OCI-LY7 (cell line): ENCODE measurements around the gene HAUS6. TPM values are rescaled to one million over a fixed set of nuclear protein-coding genes. Genes with fewer than 3 reads are reported as not detected.

Experiments used
- BruUV-seq: library from RNA; stranded (reverse); fragments of 400-500 nt; replicated peaks from 2 replicates; lab custom pipeline; 2021; lab: Mats Ljungman, UMichigan
- CTCF ChIA-PET: fragments of 300-600 bp; sonication (Branson Sonifier 250); formaldehyde crosslinking; loops from one replicate; lab custom pipeline; 2022; ENCODE audit warnings: antibody characterized with exemption; ENCODE audit not compliant: unreplicated experiment; lab: Charles Lee
- POLR2A ChIA-PET: fragments of 300-600 bp; sonication (Branson Sonifier 250); formaldehyde crosslinking; loops from one replicate; lab custom pipeline; 2022; ENCODE audit warnings: antibody characterized with exemption; lab: Charles Lee
- DNase-seq: peaks from one replicate; pipeline ENCODE4 v3.0.0-alpha.2; 2015; ENCODE audit warnings: low spot score
- H2AFZ ChIP-seq: fragments of 200-600 bp; sonication (generic), shearing (Covaris generic); 2 replicates; pipeline ENCODE4 v1.6.1; 2014; ENCODE audit warnings: mild to moderate bottlenecking, antibody characterized with exemption, low read length, moderate library complexity
- H3K27ac ChIP-seq: fragments of 200-600 bp; sonication (generic); 2 replicates; pipeline ENCODE4 v1.5.1; 2014; ENCODE audit warnings: mixed run types, low read depth, mild to moderate bottlenecking, moderate library complexity, low read length, inconsistent platforms; ENCODE audit not compliant: poor library complexity, severe bottlenecking
- H3K36me3 ChIP-seq: fragments of 200-600 bp; sonication (generic); 2 replicates; pipeline ENCODE4 v1.6.1; 2014; ENCODE audit warnings: mild to moderate bottlenecking, antibody characterized with exemption, low read length, moderate library complexity, mixed read lengths; ENCODE audit not compliant: insufficient read depth
- H3K4me1 ChIP-seq: fragments of 200-600 bp; sonication (generic); 2 replicates; pipeline ENCODE4 v1.5.1; 2014; ENCODE audit warnings: mild to moderate bottlenecking, low read length; ENCODE audit not compliant: insufficient read depth, poor library complexity, severe bottlenecking
- H3K4me2 ChIP-seq: fragments of 200-600 bp; sonication (generic); 2 replicates; pipeline ENCODE4 v1.6.1; 2014; ENCODE audit warnings: mild to moderate bottlenecking, low read length
- H3K4me3 ChIP-seq: fragments of 200-600 bp; sonication (generic); 2 replicates; pipeline ENCODE4 v1.5.1; 2014; ENCODE audit warnings: mild to moderate bottlenecking, low read depth, low read length; ENCODE audit not compliant: poor library complexity, severe bottlenecking
- H3K79me2 ChIP-seq: fragments of 200-600 bp; sonication (generic); 2 replicates; pipeline ENCODE4 v1.6.1; 2016; ENCODE audit warnings: low read depth, mild to moderate bottlenecking, low read length, moderate library complexity, mixed read lengths; ENCODE audit not compliant: insufficient read depth
- H3K9me2 ChIP-seq: fragments of 200-600 bp; sonication (generic); 2 replicates; pipeline ENCODE4 v1.6.1; 2016; ENCODE audit warnings: mild to moderate bottlenecking, low read length, mixed read lengths; ENCODE audit not compliant: insufficient read depth
- H3K9me3 ChIP-seq: fragments of 200-600 bp; sonication (generic); 2 replicates; pipeline ENCODE4 v1.6.1; 2014; ENCODE audit warnings: mild to moderate bottlenecking, mixed run types, low read length, mixed read lengths
- H4K20me1 ChIP-seq: fragments of 200-600 bp; sonication (generic); 2 replicates; pipeline ENCODE4 v1.6.1; 2014; ENCODE audit warnings: mild to moderate bottlenecking, antibody characterized with exemption, low read length, moderate library complexity, mixed read lengths; ENCODE audit not compliant: insufficient read depth
- EZH2phosphoT487 ChIP-seq: fragments of 200-600 bp; sonication (generic); IDR thresholded peaks from 2 replicates; pipeline ENCODE4 v1.6.1; 2018; ENCODE audit warnings: low read depth, borderline replicate concordance, mild to moderate bottlenecking, mixed run types, antibody characterized with exemption, low read length, moderate library complexity, mixed read lengths
- intact Hi-C: fragments of 100-400 bp; cut with micrococcal nuclease; formaldehyde crosslinking; loops from one replicate; pipeline ENCODE4 v1.10.0; 2022; ENCODE audit not compliant: unreplicated experiment
- total RNA-seq, 2 experiments: library from RNA; depleted of rRNA in 1 of 2; stranded (reverse); fragments of >200 nt in 1 of 2; shearing (Covaris generic) in 1 of 2; gene quantifications; 2 replicates each; pipeline ENCODE4 v1.2.3, GENCODE V29; 2014 to 2022
- TF ChIP-seq, protein P1 (sequence below): fragments of 200-600 bp; sonication (generic); conservative IDR thresholded peaks from 2 replicates; pipeline ENCODE4 v1.5.1; 2014; ENCODE audit warnings: mild to moderate bottlenecking, antibody characterized with exemption, low read length, moderate library complexity, mixed read lengths

The HAUS6 gene
- total RNA-seq, 2 experiments from 2014 or later: 25.7 to 31.5 TPM

DNA sequence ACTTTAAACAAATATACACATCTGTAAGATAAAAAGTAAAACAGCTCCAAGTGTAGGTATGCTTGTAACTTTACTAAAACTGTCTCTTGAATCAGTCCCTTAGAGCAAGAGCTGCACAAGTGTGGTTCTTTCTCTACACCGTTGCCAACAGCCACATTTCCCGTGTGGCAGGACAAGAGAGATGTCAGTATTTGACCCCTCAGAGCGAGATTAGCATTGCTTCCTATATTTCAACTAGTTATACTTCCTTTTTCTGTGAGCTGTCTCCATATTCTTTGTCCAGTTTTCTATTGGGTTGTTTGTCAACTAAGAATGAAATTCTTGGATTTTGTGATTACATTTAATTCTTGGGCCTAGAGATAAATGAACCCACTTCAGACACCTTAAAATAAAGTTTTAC lies 16.5 kb upstream of the HAUS6 start:
- Histone ChIP-seq H3K4me1 (peaks cover 3% of the 10 kb centered on the region), H2AFZ (no peak overlapping the region), H3K9me3 (no peaks in the 10 kb centered on the region), H3K36me3 (0 out of 2 replicates have a peak, but pooled peaks cover 9% of the 10 kb centered on the region), H4K20me1 (no peaks in the 10 kb centered on the region), H3K4me2 (no peak overlapping the region), H3K9me2 (no peaks in the 10 kb centered on the region), H3K79me2 (no peaks in the 10 kb centered on the region), H3K27ac (no peak overlapping the region), H3K4me3 (no peak overlapping the region)
- ChIA-PET CTCF (no interaction called here), POLR2A (interaction anchor here (0.7 to 1.4 kb wide), 2 partner anchors 11 kb away, joined by 3 to 5 read pairs; no protein-coding TSS in a partner anchor)
- BruUV-seq: no TSS peak
- intact Hi-C loops: no loop called here
- DNase-seq: no peak
- TF ChIP-seq EZH2phosphoT487: no peak
- TF ChIP-seq, protein P1, sequence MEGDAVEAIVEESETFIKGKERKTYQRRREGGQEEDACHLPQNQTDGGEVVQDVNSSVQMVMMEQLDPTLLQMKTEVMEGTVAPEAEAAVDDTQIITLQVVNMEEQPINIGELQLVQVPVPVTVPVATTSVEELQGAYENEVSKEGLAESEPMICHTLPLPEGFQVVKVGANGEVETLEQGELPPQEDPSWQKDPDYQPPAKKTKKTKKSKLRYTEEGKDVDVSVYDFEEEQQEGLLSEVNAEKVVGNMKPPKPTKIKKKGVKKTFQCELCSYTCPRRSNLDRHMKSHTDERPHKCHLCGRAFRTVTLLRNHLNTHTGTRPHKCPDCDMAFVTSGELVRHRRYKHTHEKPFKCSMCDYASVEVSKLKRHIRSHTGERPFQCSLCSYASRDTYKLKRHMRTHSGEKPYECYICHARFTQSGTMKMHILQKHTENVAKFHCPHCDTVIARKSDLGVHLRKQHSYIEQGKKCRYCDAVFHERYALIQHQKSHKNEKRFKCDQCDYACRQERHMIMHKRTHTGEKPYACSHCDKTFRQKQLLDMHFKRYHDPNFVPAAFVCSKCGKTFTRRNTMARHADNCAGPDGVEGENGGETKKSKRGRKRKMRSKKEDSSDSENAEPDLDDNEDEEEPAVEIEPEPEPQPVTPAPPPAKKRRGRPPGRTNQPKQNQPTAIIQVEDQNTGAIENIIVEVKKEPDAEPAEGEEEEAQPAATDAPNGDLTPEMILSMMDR: no peak

DNA sequence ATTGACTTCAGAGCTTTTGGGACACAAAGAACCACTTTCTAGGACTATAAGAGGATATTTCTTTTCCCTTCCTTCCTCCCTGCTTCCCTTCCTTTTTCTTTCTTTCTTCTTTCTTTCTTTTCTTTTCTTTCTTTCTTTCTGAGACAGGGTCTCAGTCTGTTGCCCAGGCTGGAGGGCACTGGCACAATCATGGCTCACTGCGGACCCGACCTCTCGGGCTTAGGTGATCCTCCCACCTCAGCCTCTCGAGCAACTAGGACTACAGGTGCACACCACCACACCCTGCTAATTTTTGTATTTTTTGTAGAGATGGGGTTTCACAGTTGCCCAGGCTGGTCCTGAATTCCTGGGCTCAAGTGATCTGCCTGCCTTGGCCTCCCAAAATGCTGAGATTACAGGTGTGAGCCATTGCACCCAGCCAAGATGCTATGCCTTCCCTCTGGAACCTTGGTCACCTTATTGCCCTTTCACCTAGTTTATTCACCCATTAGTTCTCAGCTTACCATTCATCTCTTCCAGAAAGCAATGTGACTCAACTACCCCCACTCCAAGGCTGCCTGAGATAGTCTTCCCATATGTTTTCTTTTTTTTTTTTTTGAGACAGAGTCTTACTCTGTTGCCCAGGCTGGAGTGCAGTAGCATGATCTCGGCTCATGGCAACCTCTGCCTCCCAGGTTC lies 14.5 kb upstream of the HAUS6 start:
- H2AFZ ChIP-seq: no peak overlapping the region
- H3K27ac ChIP-seq: no peak overlapping the region
- no peaks in the 10 kb centered on the region for H3K79me2 ChIP-seq
- CTCF ChIA-PET: no interaction called here
- H3K9me3 ChIP-seq: no peaks in the 10 kb centered on the region
- no peaks in the 10 kb centered on the region for H3K9me2 ChIP-seq
- no peaks in the 10 kb centered on the region for H3K4me1 ChIP-seq
- H3K36me3 ChIP-seq: 0 out of 2 replicates have a peak, but pooled peaks cover 9% of the 10 kb centered on the region
- intact Hi-C loops: no loop called here
- H3K4me3 ChIP-seq: no peak overlapping the region
- H3K4me2 ChIP-seq: no peak overlapping the region
- DNase-seq: no peak
- POLR2A ChIA-PET: no interaction called here
- BruUV-seq: no TSS peak
- no peaks in the 10 kb centered on the region for H4K20me1 ChIP-seq
- TF ChIP-seq, protein P1: no peak
- TF ChIP-seq EZH2phosphoT487: no peak

GRCh38 chr9:19116107-19116790 lies 13.5 kb upstream of the HAUS6 start:
- no peaks in the 10 kb centered on the region for H3K4me1 ChIP-seq
- ChIA-PET CTCF (no interaction called here), POLR2A (interaction anchor here (1.1 kb wide), 1 partner anchor 8 kb away, joined by 3 read pairs; no protein-coding TSS in a partner anchor)
- no peaks in the 10 kb centered on the region for H4K20me1 ChIP-seq
- TF ChIP-seq EZH2phosphoT487: no peak
- TF ChIP-seq, protein P1: no peak
- no peaks in the 10 kb centered on the region for H3K9me3 ChIP-seq
- H3K27ac ChIP-seq: no peak overlapping the region
- H3K9me2 ChIP-seq: no peaks in the 10 kb centered on the region
- no TSS peak for BruUV-seq
- intact Hi-C loops: no loop called here
- no peaks in the 10 kb centered on the region for H3K79me2 ChIP-seq
- H2AFZ ChIP-seq: no peak overlapping the region
- 0 out of 2 replicates have a peak, but pooled peaks cover 9% of the 10 kb centered on the region for H3K36me3 ChIP-seq
- no peak overlapping the region for H3K4me2 ChIP-seq
- no peak for DNase-seq
- H3K4me3 ChIP-seq: no peak overlapping the region
